Measurements from ENCODE around the gene SCAMP5.
A peak's percentile ranks its signal among the peaks of the same experiment; 100 is the strongest.

SCAMP5 gene

DNA sequence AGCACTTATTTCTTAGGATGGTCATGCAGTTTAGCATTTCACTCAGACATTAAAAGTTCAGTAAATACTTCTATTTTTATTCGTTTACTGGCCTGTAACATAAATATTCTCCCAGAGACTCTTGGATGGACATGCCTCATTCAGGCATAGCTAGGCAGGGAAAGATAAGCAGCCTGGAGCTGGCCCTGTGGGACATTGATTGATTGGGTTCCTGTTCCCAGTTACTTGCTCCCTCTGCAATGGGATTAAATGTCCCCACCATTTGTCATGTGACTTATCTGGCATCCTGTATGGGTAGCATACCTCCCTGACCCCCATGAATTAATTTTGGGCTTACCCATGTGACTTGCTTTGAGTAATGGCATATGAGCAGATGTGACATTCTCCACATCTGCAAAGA lies 2.7 kb upstream of the SCAMP5 start:
- TF ChIP-seq GATA3 (IDR thresholded peaks at IDR 0.05; ENCODE audit: low read depth, low read length) (no peak), GATA2 (IDR thresholded peaks at IDR 0.05; ENCODE audit: low read depth, low read length) (no peak)

- TF ChIP-seq GATA2 (IDR thresholded peaks at IDR 0.05; ENCODE audit: low read depth, low read length) (no peak), GATA3 (IDR thresholded peaks at IDR 0.05; ENCODE audit: low read depth, low read length) (no peak)
These were observed 1.1 kb upstream of the SCAMP5 start for GRCh38 chr15:74994236-74994635.

- no peak for TF ChIP-seq GATA3 (IDR thresholded peaks at IDR 0.05; ENCODE audit: low read depth, low read length)
- no peak for TF ChIP-seq GATA2 (IDR thresholded peaks at IDR 0.05; ENCODE audit: low read depth, low read length)
These were observed 678 bp upstream of the SCAMP5 start for GRCh38 chr15:74994685-74995084.

DNA sequence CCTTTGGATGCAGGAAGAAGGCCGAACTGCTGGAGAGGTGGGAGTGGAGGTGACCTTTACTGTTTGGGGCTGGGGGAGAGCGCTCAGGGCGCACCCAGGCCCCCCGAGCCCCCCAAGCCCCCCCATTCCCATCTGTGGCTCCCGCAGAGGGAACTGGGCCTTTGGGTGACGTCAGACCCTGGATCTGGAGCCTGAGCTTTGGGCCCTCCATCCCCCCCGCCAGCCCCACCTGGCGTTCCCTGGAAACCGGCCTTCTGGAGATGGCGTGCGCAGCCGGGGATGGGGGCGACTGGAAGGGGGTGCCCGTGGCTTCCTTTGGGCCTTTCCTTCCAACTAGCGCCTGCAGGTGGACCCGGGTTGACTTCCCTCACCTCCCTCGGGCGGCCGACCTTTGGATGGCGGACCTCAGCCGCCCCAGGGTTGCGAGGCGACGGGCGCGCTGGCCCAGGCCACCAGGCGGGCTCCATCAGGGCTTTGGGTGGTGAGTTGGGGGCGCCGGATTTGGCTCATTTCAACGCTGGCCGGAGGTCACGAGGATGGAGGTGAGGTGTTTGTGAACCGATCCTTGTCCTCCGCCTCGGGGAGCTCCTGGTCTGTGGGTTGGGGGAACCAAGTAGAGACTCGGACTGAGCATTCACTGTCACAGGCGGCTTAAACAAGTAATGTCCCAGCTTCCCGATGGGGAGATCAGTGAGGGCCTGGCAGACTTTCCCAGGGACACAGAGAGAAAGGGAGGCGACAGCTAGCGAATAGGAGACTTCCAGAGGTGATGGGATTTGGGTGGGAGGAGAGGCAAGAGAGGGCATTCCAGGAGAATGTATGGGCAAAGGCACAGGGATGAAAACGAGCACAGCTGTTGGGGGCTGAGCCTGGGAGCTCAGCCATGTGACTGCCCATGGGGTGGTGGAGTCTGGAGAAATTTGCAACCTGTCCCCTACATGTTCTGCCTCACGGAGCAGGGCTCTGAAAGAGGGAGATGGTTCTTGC lies 709 bp downstream of the SCAMP5 start:
- TF ChIP-seq GATA3 (IDR thresholded peaks at IDR 0.05; ENCODE audit: low read depth, low read length) = no peak
- TF ChIP-seq GATA2 (IDR thresholded peaks at IDR 0.05; ENCODE audit: low read depth, low read length) = no peak

- TF ChIP-seq GATA3 (IDR thresholded peaks at IDR 0.05; ENCODE audit: low read depth, low read length) (no peak), GATA2 (IDR thresholded peaks at IDR 0.05; ENCODE audit: low read depth, low read length) (no peak)
These were observed 1.8 kb downstream of the SCAMP5 start for GRCh38 chr15:74997141-74997540.

- no peak for TF ChIP-seq GATA3 (IDR thresholded peaks at IDR 0.05; ENCODE audit: low read depth, low read length)
These were observed 2.2 kb downstream of the SCAMP5 start for GRCh38 chr15:74997543-74997942.

DNA sequence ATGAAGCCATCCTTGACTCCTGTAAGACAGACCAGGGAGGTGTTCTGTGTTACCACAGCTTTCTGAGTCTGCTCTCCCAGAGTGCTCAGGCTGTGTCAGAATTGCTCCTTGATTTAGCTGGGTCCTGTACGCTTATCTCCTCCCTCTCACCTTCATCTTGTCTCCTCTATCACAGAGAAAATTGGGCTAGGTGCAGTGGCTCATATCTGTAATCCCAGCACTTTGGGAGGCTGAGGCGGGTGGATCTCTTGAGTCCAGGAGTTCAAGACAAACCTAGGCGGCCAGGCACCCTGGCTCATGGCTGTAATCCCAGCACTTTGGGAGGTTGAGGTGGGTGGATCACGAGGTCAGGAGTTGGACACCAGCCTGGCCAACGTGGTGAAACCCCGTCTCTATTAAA lies 5.9 kb downstream of the SCAMP5 start:
- TF ChIP-seq GATA3 (IDR thresholded peaks at IDR 0.05; ENCODE audit: low read depth, low read length) (no peak), GATA2 (IDR thresholded peaks at IDR 0.05; ENCODE audit: low read depth, low read length) (no peak)

DNA sequence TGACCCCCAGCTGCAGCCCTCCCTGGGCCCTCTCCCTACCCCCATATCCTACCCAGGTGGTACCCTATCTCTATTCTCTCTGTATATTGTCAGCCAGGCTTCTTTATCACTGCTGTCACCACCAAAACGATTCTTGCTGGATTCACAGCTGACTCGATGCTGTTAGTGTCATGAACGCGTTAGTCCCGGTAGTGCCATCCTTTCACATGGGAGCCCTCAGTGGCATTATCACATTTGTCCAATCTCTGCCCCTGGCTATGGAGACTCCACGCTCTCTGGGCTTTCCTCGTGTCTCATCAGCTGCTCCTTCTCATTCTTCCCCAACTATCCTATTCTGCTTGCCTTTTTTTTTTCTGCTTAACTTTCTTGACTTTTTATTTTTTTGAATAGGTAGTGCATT lies 7.0 kb downstream of the SCAMP5 start:
- TF ChIP-seq GATA3 (IDR thresholded peaks at IDR 0.05; ENCODE audit: low read depth, low read length) (no peak), GATA2 (IDR thresholded peaks at IDR 0.05; ENCODE audit: low read depth, low read length) (peak; percentile 83)

DNA sequence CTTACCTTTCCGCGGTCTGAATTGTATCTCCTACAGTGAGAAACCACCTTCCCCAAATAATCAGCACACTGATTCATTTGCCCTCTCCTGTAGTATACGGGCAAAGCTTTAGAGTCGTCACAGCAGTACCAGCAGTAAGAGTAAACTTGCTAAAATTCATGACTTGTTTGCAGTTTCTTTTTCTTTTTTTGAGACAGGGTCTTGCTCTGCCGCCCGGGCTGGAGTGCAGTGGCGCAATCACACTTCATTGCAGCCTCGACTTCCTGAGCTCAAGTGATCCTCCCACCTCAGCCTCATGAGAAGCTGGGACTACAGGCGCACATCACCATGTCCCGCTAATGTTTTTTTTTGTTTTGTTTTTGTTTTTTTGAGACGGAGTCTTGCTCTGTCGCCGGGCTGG lies 11.9 kb downstream of the SCAMP5 start:
- TF ChIP-seq GATA2 (IDR thresholded peaks at IDR 0.05; ENCODE audit: low read depth, low read length) = no peak
- no peak for TF ChIP-seq GATA3 (IDR thresholded peaks at IDR 0.05; ENCODE audit: low read depth, low read length)

- TF ChIP-seq GATA3 (IDR thresholded peaks at IDR 0.05; ENCODE audit: low read depth, low read length) = no peak
- TF ChIP-seq GATA2 (IDR thresholded peaks at IDR 0.05; ENCODE audit: low read depth, low read length) = no peak
These were observed 12.9 kb downstream of the SCAMP5 start for GRCh38 chr15:75008221-75008625.

- TF ChIP-seq GATA3 (IDR thresholded peaks at IDR 0.05; ENCODE audit: low read depth, low read length) (no peak), GATA2 (IDR thresholded peaks at IDR 0.05; ENCODE audit: low read depth, low read length) (no peak)
These were observed 13.4 kb downstream of the SCAMP5 start for GRCh38 chr15:75008629-75009326.

DNA sequence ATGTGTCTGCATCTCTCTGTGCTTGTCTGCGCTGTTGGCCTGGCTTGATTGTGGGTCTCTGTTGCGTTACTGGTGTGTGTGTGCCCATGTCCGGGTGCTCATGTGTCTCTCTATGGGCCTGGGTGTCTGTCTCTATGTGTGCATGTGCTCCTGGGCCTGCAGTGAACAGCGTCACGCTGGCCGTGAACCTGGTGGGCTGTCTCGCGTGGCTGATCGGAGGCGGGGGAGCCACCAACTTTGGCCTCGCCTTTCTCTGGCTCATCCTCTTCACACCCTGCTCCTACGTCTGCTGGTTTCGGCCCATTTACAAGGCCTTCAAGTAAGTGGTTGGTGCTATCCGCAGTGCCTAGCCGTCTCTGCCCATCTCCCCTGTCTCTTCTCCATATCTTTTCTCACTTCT lies 21.1 kb downstream of the SCAMP5 start:
- TF ChIP-seq GATA2 (IDR thresholded peaks at IDR 0.05; ENCODE audit: low read depth, low read length) (no peak), GATA3 (IDR thresholded peaks at IDR 0.05; ENCODE audit: low read depth, low read length) (no peak)

DNA sequence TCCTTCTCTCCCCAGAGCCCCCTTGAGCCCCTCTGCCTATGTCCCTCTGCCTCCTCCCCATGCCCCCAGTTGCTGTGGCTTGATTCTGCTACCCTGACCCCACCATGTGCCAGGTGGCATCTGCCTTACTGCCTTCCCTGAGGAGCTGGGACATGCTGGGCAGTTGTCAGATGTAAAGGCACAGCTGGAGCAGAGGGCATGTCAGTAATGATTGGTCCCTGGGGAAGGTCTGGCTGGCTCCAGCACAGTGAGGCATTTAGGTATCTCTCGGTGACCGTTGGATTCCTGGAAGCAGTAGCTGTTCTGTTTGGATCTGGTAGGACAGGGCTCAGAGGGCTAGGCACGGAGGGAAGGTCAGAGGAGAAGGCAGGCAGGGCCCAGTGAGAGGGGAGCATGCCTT lies 24.6 kb downstream of the SCAMP5 start:
- TF ChIP-seq GATA3 (IDR thresholded peaks at IDR 0.05; ENCODE audit: low read depth, low read length) (no peak), GATA2 (IDR thresholded peaks at IDR 0.05; ENCODE audit: low read depth, low read length) (no peak)

- TF ChIP-seq GATA3 (IDR thresholded peaks at IDR 0.05; ENCODE audit: low read depth, low read length) = no peak
- no peak for TF ChIP-seq GATA2 (IDR thresholded peaks at IDR 0.05; ENCODE audit: low read depth, low read length)
These were observed 26.0 kb downstream of the SCAMP5 start for GRCh38 chr15:75021341-75021740.

GRCh38 chr15:75022783-75023180 lies 27.4 kb downstream of the SCAMP5 start:
- TF ChIP-seq GATA2 (IDR thresholded peaks at IDR 0.05; ENCODE audit: low read depth, low read length) = no peak; the same call in 1 of the 2 replicates
- TF ChIP-seq GATA3 (IDR thresholded peaks at IDR 0.05; ENCODE audit: low read depth, low read length) = no peak
